Neural cell (in vitro differentiated cells): Measurements from ENCODE around the gene TMEM35B. TPM values are rescaled to one million over a fixed set of nuclear protein-coding genes. Genes with fewer than 3 reads are reported as not detected.

ENCODE experiments used
- H2AFZ ChIP-seq: fragments of 200-600, 300-800 bp; sonication (generic), shearing (Covaris generic); 2 replicates; pipeline ENCODE4 v1.6.0; 2014; ENCODE audit warnings: low read depth, mild to moderate bottlenecking, antibody characterized with exemption, low read length, moderate library complexity
- H3F3A ChIP-seq: fragments of 200-600 bp; shearing (Covaris generic); 2 replicates; pipeline ENCODE4 v1.6.1; 2016; ENCODE audit warnings: mild to moderate bottlenecking, moderate library complexity, mixed read lengths, antibody characterized with exemption, low read length; ENCODE audit not compliant: insufficient read depth, poor library complexity, severe bottlenecking
- H3K27ac ChIP-seq: fragments of 200-600, 300-800 bp; sonication (generic), shearing (Covaris generic); 2 replicates; pipeline ENCODE4 v1.5.1; 2014; ENCODE audit warnings: mild to moderate bottlenecking, low read length, moderate library complexity
- H3K27me3 ChIP-seq: fragments of 300-800, 200-600 bp; sonication (generic), shearing (Covaris generic); 2 replicates; pipeline ENCODE4 v1.6.0; 2014; ENCODE audit warnings: mild to moderate bottlenecking, low read depth, low read length, moderate library complexity; ENCODE audit not compliant: insufficient read depth
- H3K36me3 ChIP-seq: fragments of 300-800, 200-600 bp; sonication (generic), shearing (Covaris generic); 2 replicates; pipeline ENCODE4 v1.5.1; 2014; ENCODE audit warnings: mild to moderate bottlenecking, antibody characterized with exemption, low read length, moderate library complexity; ENCODE audit not compliant: insufficient read depth
- H3K4me2 ChIP-seq: fragments of 300-800, 200-600 bp; sonication (generic), shearing (Covaris generic); 2 replicates; pipeline ENCODE4 v1.6.0; 2014; ENCODE audit warnings: mild to moderate bottlenecking, low read length
- H3K4me3 ChIP-seq: fragments of 300-800, 200-600 bp; sonication (generic), shearing (Covaris generic); 2 replicates; pipeline ENCODE4 v1.5.1; 2014; ENCODE audit warnings: mild to moderate bottlenecking, low read length, moderate library complexity
- H3K79me2 ChIP-seq: fragments of 200-600 bp; shearing (Covaris generic); replicated peaks from 2 replicates; pipeline ENCODE4 v1.6.0; 2014; ENCODE audit warnings: mild to moderate bottlenecking, low read length, moderate library complexity; ENCODE audit not compliant: insufficient read depth
- H3K9ac ChIP-seq: fragments of 300-800, 200-600 bp; sonication (generic), shearing (Covaris generic); 2 replicates; pipeline ENCODE4 v1.6.1; 2016; ENCODE audit warnings: mild to moderate bottlenecking, low read length, mixed read lengths
- H3K9me2 ChIP-seq: fragments of 200-600 bp; shearing (Covaris generic); 2 replicates; pipeline ENCODE4 v1.6.1; 2016; ENCODE audit warnings: mild to moderate bottlenecking, low read length, mixed read lengths; ENCODE audit not compliant: insufficient read depth
- H3K9me3 ChIP-seq: fragments of 200-600, 300-800 bp; sonication (generic), shearing (Covaris generic); 2 replicates; pipeline ENCODE4 v1.6.1; 2016; ENCODE audit warnings: mild to moderate bottlenecking, mixed run types, low read length, moderate library complexity, mixed read lengths
- H4K20me1 ChIP-seq: fragments of 200-600 bp; shearing (Covaris generic); 2 replicates; pipeline ENCODE4 v1.6.1; 2016; ENCODE audit warnings: mild to moderate bottlenecking, mixed run types; ENCODE audit not compliant: insufficient read depth
- EZH2 ChIP-seq: fragments of 200-600, 300-800 bp; shearing (Covaris generic), sonication (generic); IDR thresholded peaks from 2 replicates; pipeline ENCODE4 v1.6.1; 2014; ENCODE audit warnings: antibody characterized with exemption, low read length, borderline replicate concordance, mild to moderate bottlenecking; ENCODE audit not compliant: insufficient read depth, poor library complexity, severe bottlenecking
- MXI1 ChIP-seq: fragments of 450-650 bp; conservative IDR thresholded peaks from 2 replicates; pipeline ENCODE4 v1.6.1; 2014; ENCODE audit warnings: antibody characterized with exemption, mild to moderate bottlenecking; ENCODE audit not compliant: poor library complexity, severe bottlenecking
- POLR2AphosphoS5 ChIP-seq: IDR thresholded peaks from 2 replicates; pipeline ENCODE4 v1.6.1; 2012
- RAD21 ChIP-seq: fragments of 450-650 bp; conservative IDR thresholded peaks from 2 replicates; pipeline ENCODE4 v1.6.1; 2014; ENCODE audit warnings: antibody characterized with exemption, mild to moderate bottlenecking, moderate library complexity
- SMC3 ChIP-seq: fragments of 450-650 bp; conservative IDR thresholded peaks from 2 replicates; pipeline ENCODE4 v1.6.1; 2014; ENCODE audit warnings: antibody characterized with exemption, mild to moderate bottlenecking, moderate library complexity; ENCODE audit not compliant: poor library complexity
- TAF1 ChIP-seq: IDR thresholded peaks from 2 replicates; pipeline ENCODE4 v1.6.1; 2012; ENCODE audit warnings: low read depth
- polyA plus RNA-seq: library from polyadenylated mRNA; depleted of rRNA; stranded (reverse); fragments of >200 nt; gene quantifications from 2 replicates; pipeline ENCODE4 v1.2.3, GENCODE V29; 2014
- TF ChIP-seq, protein P1 (sequence below): IDR thresholded peaks from 2 replicates; pipeline ENCODE4 v1.6.1; 2012; ENCODE audit warnings: borderline replicate concordance
- TF ChIP-seq, protein P2 (sequence below): fragments of 450-650 bp; IDR thresholded peaks from 2 replicates; pipeline ENCODE4 v1.5.1; 2014; ENCODE audit warnings: antibody characterized with exemption, mild to moderate bottlenecking, moderate library complexity; ENCODE audit not compliant: poor library complexity, severe bottlenecking

TMEM35B gene
- polyA plus RNA-seq, 1 donor from 2014 or later, result 1.3 TPM

DNA sequence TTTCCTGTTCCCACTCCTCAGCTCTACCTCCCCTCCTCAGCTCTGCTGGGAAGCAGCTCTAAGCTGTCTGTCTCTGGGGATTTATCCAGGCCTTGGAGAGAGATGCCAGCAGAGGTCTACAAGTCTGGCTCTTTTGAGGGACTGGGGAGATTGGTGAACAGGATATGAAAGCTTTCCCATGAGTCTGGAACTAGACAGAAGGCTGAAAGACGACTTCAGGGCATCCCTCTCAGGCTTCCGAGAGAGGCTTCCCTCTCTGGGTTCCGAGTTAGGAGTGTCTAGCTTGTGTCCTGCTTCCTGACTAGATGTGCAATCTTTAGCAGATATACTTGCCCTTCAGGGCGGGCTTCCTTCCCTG is 733 bp downstream of the TMEM35B start:
- no peak overlapping the region for H3K27ac ChIP-seq
- no peaks in the 10 kb centered on the region for H3K79me2 ChIP-seq
- no peaks in the 10 kb centered on the region for H4K20me1 ChIP-seq
- no peaks in the 10 kb centered on the region for H3F3A ChIP-seq
- H3K9me3 ChIP-seq, result no peaks in the 10 kb centered on the region
- no peaks in the 10 kb centered on the region for H3K9me2 ChIP-seq
- no peaks in the 10 kb centered on the region for H3K36me3 ChIP-seq
- no peaks in the 10 kb centered on the region for H3K27me3 ChIP-seq
- no peak overlapping the region for H2AFZ ChIP-seq
- no peak for TF ChIP-seq EZH2
- TF ChIP-seq TAF1, result no peak
- no peak overlapping the region for H3K9ac ChIP-seq
- peak overlapping the region; percentile 61 for H3K4me3 ChIP-seq
- no peak overlapping the region for H3K4me2 ChIP-seq

DNA sequence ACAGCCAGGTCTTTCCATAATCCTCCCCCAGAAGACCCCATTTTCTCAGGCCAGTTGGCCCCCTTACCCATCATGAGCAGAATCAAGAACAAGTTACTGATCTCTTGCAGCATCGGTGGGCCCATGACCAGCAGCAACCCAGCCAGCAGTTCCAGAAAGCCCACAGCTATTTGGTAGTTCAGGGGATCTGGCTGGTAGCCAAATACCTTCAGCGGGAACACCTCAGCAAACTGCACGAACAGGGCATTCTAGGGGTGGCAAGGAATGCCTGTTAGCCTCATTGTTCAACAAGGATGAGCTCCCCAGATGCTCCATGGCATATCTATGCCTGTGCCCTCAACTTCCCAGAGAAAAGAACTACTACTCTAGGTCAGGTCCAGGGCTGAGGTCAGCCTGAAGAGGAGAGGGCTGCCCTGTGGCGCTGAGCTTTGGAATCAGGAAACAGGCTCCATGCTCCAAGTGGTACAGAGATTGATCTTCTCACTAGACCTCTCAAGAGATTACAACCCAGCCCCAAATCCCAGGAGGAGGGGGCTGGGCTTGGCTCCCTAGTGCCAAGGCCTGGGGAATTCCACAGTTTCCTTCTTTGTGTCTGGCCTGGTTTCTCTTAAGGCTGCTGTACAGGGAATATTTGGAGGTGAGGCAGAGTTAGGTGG is 1.3 kb downstream of the TMEM35B start:
- Histone ChIP-seq H3K79me2 (no peaks in the 10 kb centered on the region), H3K36me3 (no peaks in the 10 kb centered on the region), H4K20me1 (no peaks in the 10 kb centered on the region), H3K9me2 (no peaks in the 10 kb centered on the region), H2AFZ (no peak overlapping the region), H3K27ac (no peak overlapping the region), H3K4me2 (no peak overlapping the region), H3F3A (no peaks in the 10 kb centered on the region), H3K27me3 (no peaks in the 10 kb centered on the region), H3K9me3 (no peaks in the 10 kb centered on the region), H3K9ac (no peak overlapping the region), H3K4me3 (no peak overlapping the region)
- TF ChIP-seq MXI1, result no peak
- TF ChIP-seq, protein P1, sequence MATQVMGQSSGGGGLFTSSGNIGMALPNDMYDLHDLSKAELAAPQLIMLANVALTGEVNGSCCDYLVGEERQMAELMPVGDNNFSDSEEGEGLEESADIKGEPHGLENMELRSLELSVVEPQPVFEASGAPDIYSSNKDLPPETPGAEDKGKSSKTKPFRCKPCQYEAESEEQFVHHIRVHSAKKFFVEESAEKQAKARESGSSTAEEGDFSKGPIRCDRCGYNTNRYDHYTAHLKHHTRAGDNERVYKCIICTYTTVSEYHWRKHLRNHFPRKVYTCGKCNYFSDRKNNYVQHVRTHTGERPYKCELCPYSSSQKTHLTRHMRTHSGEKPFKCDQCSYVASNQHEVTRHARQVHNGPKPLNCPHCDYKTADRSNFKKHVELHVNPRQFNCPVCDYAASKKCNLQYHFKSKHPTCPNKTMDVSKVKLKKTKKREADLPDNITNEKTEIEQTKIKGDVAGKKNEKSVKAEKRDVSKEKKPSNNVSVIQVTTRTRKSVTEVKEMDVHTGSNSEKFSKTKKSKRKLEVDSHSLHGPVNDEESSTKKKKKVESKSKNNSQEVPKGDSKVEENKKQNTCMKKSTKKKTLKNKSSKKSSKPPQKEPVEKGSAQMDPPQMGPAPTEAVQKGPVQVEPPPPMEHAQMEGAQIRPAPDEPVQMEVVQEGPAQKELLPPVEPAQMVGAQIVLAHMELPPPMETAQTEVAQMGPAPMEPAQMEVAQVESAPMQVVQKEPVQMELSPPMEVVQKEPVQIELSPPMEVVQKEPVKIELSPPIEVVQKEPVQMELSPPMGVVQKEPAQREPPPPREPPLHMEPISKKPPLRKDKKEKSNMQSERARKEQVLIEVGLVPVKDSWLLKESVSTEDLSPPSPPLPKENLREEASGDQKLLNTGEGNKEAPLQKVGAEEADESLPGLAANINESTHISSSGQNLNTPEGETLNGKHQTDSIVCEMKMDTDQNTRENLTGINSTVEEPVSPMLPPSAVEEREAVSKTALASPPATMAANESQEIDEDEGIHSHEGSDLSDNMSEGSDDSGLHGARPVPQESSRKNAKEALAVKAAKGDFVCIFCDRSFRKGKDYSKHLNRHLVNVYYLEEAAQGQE, result no peak
- TF ChIP-seq TAF1, result no peak

DNA sequence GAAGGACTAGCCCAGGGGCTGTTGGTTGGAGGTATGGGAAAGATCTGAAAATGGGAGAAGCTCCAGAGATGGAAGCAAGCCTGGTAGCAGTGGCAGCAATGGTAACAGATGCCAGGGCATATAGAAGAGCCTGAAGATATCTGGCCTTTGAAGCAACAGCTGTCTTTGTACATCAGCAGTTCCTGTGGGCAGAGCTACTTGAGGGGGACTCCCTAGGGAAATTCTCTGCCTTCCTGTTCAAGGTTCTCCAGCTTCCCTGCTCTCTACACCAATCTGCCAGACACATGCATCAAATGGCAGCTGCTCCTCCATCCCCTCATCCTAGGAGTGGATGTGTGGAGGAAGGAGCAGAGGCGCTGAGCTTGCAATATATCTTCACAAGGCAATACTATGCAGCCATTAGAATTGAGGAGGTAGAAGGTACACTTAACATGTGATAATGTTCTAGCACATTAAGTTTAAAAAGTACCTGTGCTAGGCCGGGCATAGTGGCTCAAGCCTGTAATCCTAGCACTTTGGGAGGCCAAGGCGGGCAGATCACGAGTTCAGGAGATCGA is 2.2 kb downstream of the TMEM35B start:
- Histone ChIP-seq H3K79me2 (no peaks in the 10 kb centered on the region), H3K9me2 (no peaks in the 10 kb centered on the region), H3K4me3 (no peak overlapping the region), H2AFZ (no peak overlapping the region), H3K9me3 (no peaks in the 10 kb centered on the region), H4K20me1 (no peaks in the 10 kb centered on the region), H3K27ac (no peak overlapping the region), H3K36me3 (no peaks in the 10 kb centered on the region), H3F3A (no peaks in the 10 kb centered on the region), H3K4me2 (no peak overlapping the region), H3K27me3 (no peaks in the 10 kb centered on the region), H3K9ac (no peak overlapping the region)
- TF ChIP-seq SMC3 (no peak), RAD21 (no peak), TAF1 (no peak), EZH2 (no peak), MXI1 (no peak), POLR2AphosphoS5 (no peak)
- TF ChIP-seq, protein P2, sequence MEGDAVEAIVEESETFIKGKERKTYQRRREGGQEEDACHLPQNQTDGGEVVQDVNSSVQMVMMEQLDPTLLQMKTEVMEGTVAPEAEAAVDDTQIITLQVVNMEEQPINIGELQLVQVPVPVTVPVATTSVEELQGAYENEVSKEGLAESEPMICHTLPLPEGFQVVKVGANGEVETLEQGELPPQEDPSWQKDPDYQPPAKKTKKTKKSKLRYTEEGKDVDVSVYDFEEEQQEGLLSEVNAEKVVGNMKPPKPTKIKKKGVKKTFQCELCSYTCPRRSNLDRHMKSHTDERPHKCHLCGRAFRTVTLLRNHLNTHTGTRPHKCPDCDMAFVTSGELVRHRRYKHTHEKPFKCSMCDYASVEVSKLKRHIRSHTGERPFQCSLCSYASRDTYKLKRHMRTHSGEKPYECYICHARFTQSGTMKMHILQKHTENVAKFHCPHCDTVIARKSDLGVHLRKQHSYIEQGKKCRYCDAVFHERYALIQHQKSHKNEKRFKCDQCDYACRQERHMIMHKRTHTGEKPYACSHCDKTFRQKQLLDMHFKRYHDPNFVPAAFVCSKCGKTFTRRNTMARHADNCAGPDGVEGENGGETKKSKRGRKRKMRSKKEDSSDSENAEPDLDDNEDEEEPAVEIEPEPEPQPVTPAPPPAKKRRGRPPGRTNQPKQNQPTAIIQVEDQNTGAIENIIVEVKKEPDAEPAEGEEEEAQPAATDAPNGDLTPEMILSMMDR, result no peak
- TF ChIP-seq, protein P1, result no peak
